OCI-LY7 (cell line): ENCODE measurements around the gene SMAGP. TPM values are rescaled to one million over a fixed set of nuclear protein-coding genes. Genes with fewer than 3 reads are reported as not detected.

Experiments used
- BruUV-seq: library from RNA; stranded (reverse); fragments of 400-500 nt; replicated peaks from 2 replicates; lab custom pipeline; 2021; lab: Mats Ljungman, UMichigan
- CTCF ChIA-PET: fragments of 300-600 bp; sonication (Branson Sonifier 250); formaldehyde crosslinking; loops from one replicate; lab custom pipeline; 2022; ENCODE audit warnings: antibody characterized with exemption; ENCODE audit not compliant: unreplicated experiment; lab: Charles Lee
- POLR2A ChIA-PET: fragments of 300-600 bp; sonication (Branson Sonifier 250); formaldehyde crosslinking; loops from one replicate; lab custom pipeline; 2022; ENCODE audit warnings: antibody characterized with exemption; lab: Charles Lee
- DNase-seq: peaks from one replicate; pipeline ENCODE4 v3.0.0-alpha.2; 2015; ENCODE audit warnings: low spot score
- H2AFZ ChIP-seq: fragments of 200-600 bp; sonication (generic), shearing (Covaris generic); 2 replicates; pipeline ENCODE4 v1.6.1; 2014; ENCODE audit warnings: mild to moderate bottlenecking, antibody characterized with exemption, low read length, moderate library complexity
- H3K27ac ChIP-seq: fragments of 200-600 bp; sonication (generic); 2 replicates; pipeline ENCODE4 v1.5.1; 2014; ENCODE audit warnings: mixed run types, low read depth, mild to moderate bottlenecking, moderate library complexity, low read length, inconsistent platforms; ENCODE audit not compliant: poor library complexity, severe bottlenecking
- H3K36me3 ChIP-seq: fragments of 200-600 bp; sonication (generic); 2 replicates; pipeline ENCODE4 v1.6.1; 2014; ENCODE audit warnings: mild to moderate bottlenecking, antibody characterized with exemption, low read length, moderate library complexity, mixed read lengths; ENCODE audit not compliant: insufficient read depth
- H3K4me1 ChIP-seq: fragments of 200-600 bp; sonication (generic); 2 replicates; pipeline ENCODE4 v1.5.1; 2014; ENCODE audit warnings: mild to moderate bottlenecking, low read length; ENCODE audit not compliant: insufficient read depth, poor library complexity, severe bottlenecking
- H3K4me2 ChIP-seq: fragments of 200-600 bp; sonication (generic); 2 replicates; pipeline ENCODE4 v1.6.1; 2014; ENCODE audit warnings: mild to moderate bottlenecking, low read length
- H3K4me3 ChIP-seq: fragments of 200-600 bp; sonication (generic); 2 replicates; pipeline ENCODE4 v1.5.1; 2014; ENCODE audit warnings: mild to moderate bottlenecking, low read depth, low read length; ENCODE audit not compliant: poor library complexity, severe bottlenecking
- H3K79me2 ChIP-seq: fragments of 200-600 bp; sonication (generic); 2 replicates; pipeline ENCODE4 v1.6.1; 2016; ENCODE audit warnings: low read depth, mild to moderate bottlenecking, low read length, moderate library complexity, mixed read lengths; ENCODE audit not compliant: insufficient read depth
- H3K9me2 ChIP-seq: fragments of 200-600 bp; sonication (generic); 2 replicates; pipeline ENCODE4 v1.6.1; 2016; ENCODE audit warnings: mild to moderate bottlenecking, low read length, mixed read lengths; ENCODE audit not compliant: insufficient read depth
- H3K9me3 ChIP-seq: fragments of 200-600 bp; sonication (generic); 2 replicates; pipeline ENCODE4 v1.6.1; 2014; ENCODE audit warnings: mild to moderate bottlenecking, mixed run types, low read length, mixed read lengths
- H4K20me1 ChIP-seq: fragments of 200-600 bp; sonication (generic); 2 replicates; pipeline ENCODE4 v1.6.1; 2014; ENCODE audit warnings: mild to moderate bottlenecking, antibody characterized with exemption, low read length, moderate library complexity, mixed read lengths; ENCODE audit not compliant: insufficient read depth
- CTCF ChIP-seq: fragments of 200-600 bp; sonication (generic); conservative IDR thresholded peaks from 2 replicates; pipeline ENCODE4 v1.5.1; 2014; ENCODE audit warnings: mild to moderate bottlenecking, antibody characterized with exemption, low read length, moderate library complexity, mixed read lengths
- EZH2phosphoT487 ChIP-seq: fragments of 200-600 bp; sonication (generic); IDR thresholded peaks from 2 replicates; pipeline ENCODE4 v1.6.1; 2018; ENCODE audit warnings: low read depth, borderline replicate concordance, mild to moderate bottlenecking, mixed run types, antibody characterized with exemption, low read length, moderate library complexity, mixed read lengths
- intact Hi-C: fragments of 100-400 bp; cut with micrococcal nuclease; formaldehyde crosslinking; loops from one replicate; pipeline ENCODE4 v1.10.0; 2022; ENCODE audit not compliant: unreplicated experiment
- total RNA-seq, 2 experiments: library from RNA; depleted of rRNA in 1 of 2; stranded (reverse); fragments of >200 nt in 1 of 2; shearing (Covaris generic) in 1 of 2; gene quantifications; 2 replicates each; pipeline ENCODE4 v1.2.3, GENCODE V29; 2014 to 2022

Gene SMAGP
- total RNA-seq, 2 experiments from 2014 or later = 2.6 TPM; not detected in 1

GRCh38 chr12:51219322-51219721 is 50.9 kb downstream of the SMAGP start:
- no peak for DNase-seq
- no peaks in the 10 kb centered on the region for H3K36me3 ChIP-seq
- H3K4me2 ChIP-seq = peak overlapping the region; percentile 95
- H3K4me3 ChIP-seq = peak overlapping the region; percentile 69
- H3K9me2 ChIP-seq = no peaks in the 10 kb centered on the region
- TF ChIP-seq EZH2phosphoT487 (no peak), CTCF (no peak)
- H3K79me2 ChIP-seq = no peaks in the 10 kb centered on the region
- BruUV-seq = TSS peak; percentile 64
- no peaks in the 10 kb centered on the region for H4K20me1 ChIP-seq
- no peak overlapping the region for H3K27ac ChIP-seq
- no peaks in the 10 kb centered on the region for H3K9me3 ChIP-seq
- intact Hi-C loops = loop anchor here (2.0 to 10.0 kb wide), 3 partner anchors 31 to 135 kb away; partner anchors contain the start of genes CSRNP2 and TFCP2
- CTCF ChIA-PET = interaction anchor here (0.6 to 1.6 kb wide), 2 partner anchors 193 to 362 kb away, joined by 4 read pairs; partner anchors contain the start of gene SLC11A2
- H3K4me1 ChIP-seq = peaks cover 21% of the 10 kb centered on the region
- no peak overlapping the region for H2AFZ ChIP-seq
- POLR2A ChIA-PET = interaction anchor here (1.1 to 2.3 kb wide), 6 partner anchors 12 to 136 kb away, joined by 3 to 18 read pairs (median 6); partner anchors contain the start of genes CSRNP2 and DAZAP2

GRCh38 chr12:51218607-51219161 is 51.5 kb downstream of the SMAGP start:
- Histone ChIP-seq H3K36me3 (no peaks in the 10 kb centered on the region), H3K4me2 (peak overlapping the region; percentile 95), H3K9me2 (no peaks in the 10 kb centered on the region), H3K79me2 (no peaks in the 10 kb centered on the region), H3K4me1 (peaks cover 21% of the 10 kb centered on the region), H3K27ac (peak overlapping the region; percentile 40), H4K20me1 (no peaks in the 10 kb centered on the region), H2AFZ (peak overlapping the region; percentile 79), H3K4me3 (peak overlapping the region; percentile 69), H3K9me3 (no peaks in the 10 kb centered on the region)
- no peak for DNase-seq
- BruUV-seq = no TSS peak
- TF ChIP-seq EZH2phosphoT487 = no peak
- TF ChIP-seq CTCF = no peak
- ChIA-PET POLR2A (interaction anchor here (1.1 to 2.3 kb wide), 9 partner anchors 9 to 294 kb away, joined by 3 to 18 read pairs (median 5); partner anchors contain the start of genes CSRNP2 and DAZAP2), CTCF (interaction anchor here (0.6 to 1.6 kb wide), 3 partner anchors 150 to 363 kb away, joined by 4 read pairs; partner anchors contain the start of gene SLC11A2)
- intact Hi-C loops = loop anchor here (1.0 to 10.0 kb wide), 5 partner anchors 20 to 170 kb away; partner anchors contain the start of genes CSRNP2, DAZAP2, LETMD1 and TFCP2
